Effector memory CD8-positive, alpha-beta T cell (primary cell): ENCODE data around the gene TSPAN9.

ENCODE experiments used
- ATAC-seq: fragments of 150-1000 bp; cut with Tn5 transposase; replicated peaks from 2 replicates; pipeline ENCODE4 v1.10.0; 2021; ENCODE audit warnings: mild to moderate bottlenecking, moderate library complexity
- DNase-seq, 3 experiments: peaks; one replicate each; pipeline ENCODE4 v3.0.0; 2021
- H3K27ac Mint-ChIP-seq, 2 donors: one replicate each; pipeline ENCODE4 v1.8.0; 2022; ENCODE audit warnings: mild to moderate bottlenecking in 2 of 2, mixed read lengths in 2 of 2, moderate library complexity in 2 of 2
- H3K27me3 Mint-ChIP-seq, 2 donors: one replicate each; pipeline ENCODE4 v1.8.0; 2022; ENCODE audit warnings: mixed read lengths in 2 of 2
- H3K36me3 Mint-ChIP-seq: one replicate; pipeline ENCODE4 v1.8.0; 2022; ENCODE audit warnings: mild to moderate bottlenecking, moderate library complexity, mixed read lengths; ENCODE audit not compliant: insufficient read depth
- H3K4me1 Mint-ChIP-seq, 2 donors: one replicate each; pipeline ENCODE4 v1.8.0; 2022; ENCODE audit warnings: low read depth in 2 of 2, mixed read lengths in 2 of 2
- H3K4me3 Mint-ChIP-seq, 2 donors: one replicate each; pipeline ENCODE4 v1.8.0; 2022; ENCODE audit warnings: mild to moderate bottlenecking in 2 of 2, mixed read lengths in 2 of 2, moderate library complexity in 2 of 2
- H3K9me3 Mint-ChIP-seq, 2 donors: one replicate each; pipeline ENCODE4 v1.8.0; 2022; ENCODE audit warnings: mixed read lengths in 2 of 2

TSPAN9 gene

GRCh38 chr12:3252450-3252891 is 175.3 kb downstream of the TSPAN9 start:
- H3K4me3 Mint-ChIP-seq: no peak overlapping the region
- peaks cover 26 to 48% of the 10 kb centered on the region in 2 donors for H3K27me3 Mint-ChIP-seq
- DNase-seq (no peak), ATAC-seq (no peak)
- no peaks in the 10 kb centered on the region for H3K36me3 Mint-ChIP-seq
- H3K9me3 Mint-ChIP-seq: no peaks in the 10 kb centered on the region
- H3K4me1 Mint-ChIP-seq: peaks cover 6 to 9% of the 10 kb centered on the region in 2 donors
- H3K27ac Mint-ChIP-seq: no peak overlapping the region

- ATAC-seq: no peak
- Mint-ChIP-seq H3K4me3 (no peak overlapping the region), H3K27me3 (peaks cover 26 to 59% of the 10 kb centered on the region in 2 donors), H3K4me1 (peaks cover 6 to 9% of the 10 kb centered on the region in 2 donors), H3K27ac (no peak overlapping the region), H3K9me3 (no peaks in the 10 kb centered on the region), H3K36me3 (no peaks in the 10 kb centered on the region)
- DNase-seq: no peak
Measured at GRCh38 chr12:3253682-3254275, 176.6 kb downstream of the TSPAN9 start.

- Mint-ChIP-seq H3K27ac (no peak overlapping the region), H3K9me3 (no peaks in the 10 kb centered on the region), H3K4me3 (no peak overlapping the region), H3K36me3 (no peaks in the 10 kb centered on the region), H3K4me1 (peaks cover 0 to 2% of the 10 kb centered on the region in 2 donors), H3K27me3 (peaks cover 27 to 61% of the 10 kb centered on the region in 2 donors)
- DNase-seq (no peak), ATAC-seq (no peak)
Measured at GRCh38 chr12:3255057-3255456, 177.9 kb downstream of the TSPAN9 start.

- Mint-ChIP-seq H3K36me3 (no peaks in the 10 kb centered on the region), H3K4me1 (no peaks in the 10 kb centered on the region), H3K4me3 (no peak overlapping the region), H3K27me3 (peaks cover 21 to 61% of the 10 kb centered on the region in 2 donors), H3K9me3 (no peaks in the 10 kb centered on the region), H3K27ac (no peak overlapping the region)
- DNase-seq (no peak), ATAC-seq (no peak)
Measured at GRCh38 chr12:3256103-3256631, 179.0 kb downstream of the TSPAN9 start.

- H3K27ac Mint-ChIP-seq: no peak overlapping the region
- H3K4me1 Mint-ChIP-seq: no peaks in the 10 kb centered on the region
- DNase-seq: no peak
- H3K9me3 Mint-ChIP-seq: no peaks in the 10 kb centered on the region
- no peak overlapping the region for H3K4me3 Mint-ChIP-seq
- peaks cover 16 to 55% of the 10 kb centered on the region in 2 donors for H3K27me3 Mint-ChIP-seq
- H3K36me3 Mint-ChIP-seq: no peaks in the 10 kb centered on the region
- no peak for ATAC-seq
Measured at GRCh38 chr12:3257411-3257810, 180.2 kb downstream of the TSPAN9 start.

GRCh38 chr12:3259973-3260372 is 182.8 kb downstream of the TSPAN9 start:
- H3K27ac Mint-ChIP-seq: no peak overlapping the region
- no peak for ATAC-seq
- peaks cover 16 to 55% of the 10 kb centered on the region in 2 donors for H3K27me3 Mint-ChIP-seq
- H3K9me3 Mint-ChIP-seq: no peaks in the 10 kb centered on the region
- H3K4me3 Mint-ChIP-seq: no peak overlapping the region
- no peaks in the 10 kb centered on the region for H3K36me3 Mint-ChIP-seq
- H3K4me1 Mint-ChIP-seq: no peaks in the 10 kb centered on the region
- DNase-seq: no peak

- no peak overlapping the region for H3K27ac Mint-ChIP-seq
- no peaks in the 10 kb centered on the region for H3K36me3 Mint-ChIP-seq
- no peak overlapping the region for H3K4me3 Mint-ChIP-seq
- DNase-seq (no peak), ATAC-seq (no peak)
- no peaks in the 10 kb centered on the region for H3K4me1 Mint-ChIP-seq
- no peaks in the 10 kb centered on the region for H3K9me3 Mint-ChIP-seq
- H3K27me3 Mint-ChIP-seq: peaks cover 26 to 56% of the 10 kb centered on the region in 2 donors
Measured at GRCh38 chr12:3261782-3262359, 184.7 kb downstream of the TSPAN9 start.

- Mint-ChIP-seq H3K36me3 (no peaks in the 10 kb centered on the region), H3K4me3 (no peak overlapping the region), H3K4me1 (no peaks in the 10 kb centered on the region), H3K27ac (no peak overlapping the region), H3K27me3 (peaks cover 27 to 55% of the 10 kb centered on the region in 2 donors), H3K9me3 (no peaks in the 10 kb centered on the region)
- DNase-seq (no peak), ATAC-seq (no peak)
Measured at GRCh38 chr12:3262470-3262869, 185.3 kb downstream of the TSPAN9 start.

GRCh38 chr12:3263282-3263681 is 186.1 kb downstream of the TSPAN9 start:
- H3K36me3 Mint-ChIP-seq: no peaks in the 10 kb centered on the region
- H3K27me3 Mint-ChIP-seq: peaks cover 27 to 51% of the 10 kb centered on the region in 2 donors
- no peak for DNase-seq
- H3K9me3 Mint-ChIP-seq: no peaks in the 10 kb centered on the region
- no peak overlapping the region for H3K27ac Mint-ChIP-seq
- H3K4me1 Mint-ChIP-seq: no peaks in the 10 kb centered on the region
- no peak overlapping the region for H3K4me3 Mint-ChIP-seq
- ATAC-seq: no peak

- H3K4me1 Mint-ChIP-seq: no peaks in the 10 kb centered on the region
- no peak overlapping the region for H3K4me3 Mint-ChIP-seq
- H3K36me3 Mint-ChIP-seq: no peaks in the 10 kb centered on the region
- H3K27ac Mint-ChIP-seq: no peak overlapping the region
- ATAC-seq (no peak), DNase-seq (no peak)
- peaks cover 27 to 45% of the 10 kb centered on the region in 2 donors for H3K27me3 Mint-ChIP-seq
- no peaks in the 10 kb centered on the region for H3K9me3 Mint-ChIP-seq
Measured at GRCh38 chr12:3263939-3264922, 187.1 kb downstream of the TSPAN9 start.

- no peak for ATAC-seq
- H3K9me3 Mint-ChIP-seq: no peaks in the 10 kb centered on the region
Measured at GRCh38 chr12:3265406-3265805, 188.2 kb downstream of the TSPAN9 start.

GRCh38 chr12:3266638-3267037 is 189.5 kb downstream of the TSPAN9 start:
- no peak for ATAC-seq
- H3K4me3 Mint-ChIP-seq: no peak overlapping the region
- DNase-seq: no peak
- H3K27me3 Mint-ChIP-seq: peaks cover 19 to 37% of the 10 kb centered on the region in 2 donors
- no peaks in the 10 kb centered on the region for H3K9me3 Mint-ChIP-seq
- no peaks in the 10 kb centered on the region for H3K4me1 Mint-ChIP-seq
- H3K36me3 Mint-ChIP-seq: no peaks in the 10 kb centered on the region
- H3K27ac Mint-ChIP-seq: no peak overlapping the region

More at GRCh38 chr12:3265406-3265805, 188.2 kb downstream of the TSPAN9 start:
- Mint-ChIP-seq H3K4me1 (no peaks in the 10 kb centered on the region), H3K27ac (no peak overlapping the region), H3K4me3 (no peak overlapping the region), H3K27me3 (peaks cover 18 to 44% of the 10 kb centered on the region in 2 donors), H3K36me3 (no peaks in the 10 kb centered on the region)
- DNase-seq: no peak

GRCh38 chr12:3267690-3268089 is 190.5 kb downstream of the TSPAN9 start:
- ATAC-seq (no peak), DNase-seq (no peak)
- no peak overlapping the region for H3K27ac Mint-ChIP-seq
- no peaks in the 10 kb centered on the region for H3K4me1 Mint-ChIP-seq
- no peaks in the 10 kb centered on the region for H3K36me3 Mint-ChIP-seq
- H3K27me3 Mint-ChIP-seq: peaks cover 26 to 47% of the 10 kb centered on the region in 2 donors
- no peak overlapping the region for H3K4me3 Mint-ChIP-seq
- H3K9me3 Mint-ChIP-seq: no peaks in the 10 kb centered on the region
